Measurements from ENCODE around the gene NPTN. TPM values are rescaled to one million over a fixed set of nuclear protein-coding genes. Genes with fewer than 3 reads are reported as not detected.

NPTN gene
- total RNA-seq, 1 experiment from 2014 or later, result 190 TPM

DNA sequence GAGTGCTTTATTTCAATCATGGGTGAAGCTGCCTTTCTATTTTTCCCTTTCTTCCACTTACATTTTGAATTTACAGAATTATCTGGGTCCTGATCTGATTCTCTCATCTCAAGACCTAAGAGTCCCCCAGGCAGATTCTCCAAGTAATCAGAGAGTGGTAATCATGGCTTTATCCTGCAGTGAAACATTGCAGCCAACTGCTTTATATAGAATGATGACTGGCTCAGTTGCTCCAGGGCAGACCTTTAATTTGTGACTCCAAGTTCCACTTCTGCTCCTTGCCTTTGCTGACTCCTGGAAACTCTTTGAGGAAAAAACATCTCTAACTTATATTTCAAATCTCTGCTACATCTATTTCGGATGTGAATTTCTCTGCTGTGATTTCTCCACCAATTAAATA lies 25.5 kb upstream of the NPTN start:
- CTCF ChIA-PET, result interaction anchor here (0.6 kb wide), 2 partner anchors 24 to 418 kb away, joined by 3 read pairs; no protein-coding TSS in a partner anchor
- no TSS peak for BruUV-seq (replicated peaks)
- no peak overlapping the region for H3K4me3 Mint-ChIP-seq (ENCODE audit: low read depth, unreplicated experiment)
- TF ChIP-seq, protein P1, sequence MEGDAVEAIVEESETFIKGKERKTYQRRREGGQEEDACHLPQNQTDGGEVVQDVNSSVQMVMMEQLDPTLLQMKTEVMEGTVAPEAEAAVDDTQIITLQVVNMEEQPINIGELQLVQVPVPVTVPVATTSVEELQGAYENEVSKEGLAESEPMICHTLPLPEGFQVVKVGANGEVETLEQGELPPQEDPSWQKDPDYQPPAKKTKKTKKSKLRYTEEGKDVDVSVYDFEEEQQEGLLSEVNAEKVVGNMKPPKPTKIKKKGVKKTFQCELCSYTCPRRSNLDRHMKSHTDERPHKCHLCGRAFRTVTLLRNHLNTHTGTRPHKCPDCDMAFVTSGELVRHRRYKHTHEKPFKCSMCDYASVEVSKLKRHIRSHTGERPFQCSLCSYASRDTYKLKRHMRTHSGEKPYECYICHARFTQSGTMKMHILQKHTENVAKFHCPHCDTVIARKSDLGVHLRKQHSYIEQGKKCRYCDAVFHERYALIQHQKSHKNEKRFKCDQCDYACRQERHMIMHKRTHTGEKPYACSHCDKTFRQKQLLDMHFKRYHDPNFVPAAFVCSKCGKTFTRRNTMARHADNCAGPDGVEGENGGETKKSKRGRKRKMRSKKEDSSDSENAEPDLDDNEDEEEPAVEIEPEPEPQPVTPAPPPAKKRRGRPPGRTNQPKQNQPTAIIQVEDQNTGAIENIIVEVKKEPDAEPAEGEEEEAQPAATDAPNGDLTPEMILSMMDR (IDR thresholded peaks at IDR 0.05; ENCODE audit: unreplicated experiment), result no peak
- DNase-seq, result no peak
- no peak overlapping the region for H3K27ac Mint-ChIP-seq (ENCODE audit: unreplicated experiment)
- no peaks in the 10 kb centered on the region for H3K9me3 Mint-ChIP-seq (ENCODE audit: low read depth, unreplicated experiment)
- H3K4me1 Mint-ChIP-seq (ENCODE audit: low read depth, unreplicated experiment), result no peaks in the 10 kb centered on the region
- intact Hi-C loops (cut with micrococcal nuclease; ENCODE audit: unreplicated experiment), result no loop called here
- no peaks in the 10 kb centered on the region for H3K36me3 Mint-ChIP-seq (ENCODE audit: insufficient read depth, unreplicated experiment)
- peaks cover 47% of the 10 kb centered on the region for H3K27me3 Mint-ChIP-seq (ENCODE audit: unreplicated experiment)

DNA sequence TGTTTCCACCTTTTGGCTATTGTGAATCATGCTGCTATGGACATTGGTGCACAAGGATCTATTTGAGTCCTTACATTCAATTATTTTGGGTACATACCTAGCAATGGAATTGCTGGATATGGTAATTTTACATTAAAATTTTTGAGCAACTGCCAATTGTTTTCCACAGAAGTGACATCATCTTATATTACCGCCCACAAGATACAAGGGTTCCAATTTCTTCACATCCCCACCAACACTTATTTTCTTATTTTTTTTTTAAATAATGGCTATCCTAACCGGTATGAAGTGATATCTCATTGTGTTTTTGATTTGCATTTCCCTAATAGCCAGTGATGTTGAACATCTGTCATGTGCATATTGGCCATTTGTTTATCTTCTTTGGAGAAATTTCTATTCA lies 22.5 kb upstream of the NPTN start:
- Mint-ChIP-seq H3K27me3 (ENCODE audit: unreplicated experiment) (peaks cover 31% of the 10 kb centered on the region), H3K4me3 (ENCODE audit: low read depth, unreplicated experiment) (no peak overlapping the region), H3K4me1 (ENCODE audit: low read depth, unreplicated experiment) (no peaks in the 10 kb centered on the region), H3K9me3 (ENCODE audit: low read depth, unreplicated experiment) (no peaks in the 10 kb centered on the region), H3K27ac (ENCODE audit: unreplicated experiment) (no peak overlapping the region), H3K36me3 (ENCODE audit: insufficient read depth, unreplicated experiment) (no peaks in the 10 kb centered on the region)
- no TSS peak for BruUV-seq (replicated peaks)
- CTCF ChIA-PET, result no interaction called here
- DNase-seq, result no peak
- TF ChIP-seq, protein P1 (IDR thresholded peaks at IDR 0.05; ENCODE audit: unreplicated experiment), result no peak
- intact Hi-C loops (cut with micrococcal nuclease; ENCODE audit: unreplicated experiment), result no loop called here

DNA sequence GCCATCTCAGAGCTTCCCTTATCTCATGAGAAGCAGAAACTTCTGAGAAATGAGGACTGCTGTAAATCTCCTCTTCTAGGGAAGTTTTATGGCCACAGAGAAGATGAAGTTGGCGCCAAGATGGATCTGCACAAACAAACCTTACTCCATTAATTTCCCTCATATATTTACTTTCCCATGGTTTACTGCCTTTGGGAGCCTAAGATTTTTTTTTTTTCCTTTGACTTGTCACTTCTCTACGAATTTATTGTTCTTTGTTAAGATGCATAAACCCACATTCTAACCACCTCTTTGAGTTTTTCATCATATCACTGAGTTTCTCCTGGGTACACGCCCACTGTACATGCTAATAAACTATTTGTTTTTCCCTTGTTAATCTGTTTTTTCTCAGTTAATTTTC lies 21.5 kb upstream of the NPTN start:
- no peaks in the 10 kb centered on the region for H3K9me3 Mint-ChIP-seq (ENCODE audit: low read depth, unreplicated experiment)
- H3K36me3 Mint-ChIP-seq (ENCODE audit: insufficient read depth, unreplicated experiment), result no peaks in the 10 kb centered on the region
- intact Hi-C loops (cut with micrococcal nuclease; ENCODE audit: unreplicated experiment), result no loop called here
- no peak overlapping the region for H3K4me3 Mint-ChIP-seq (ENCODE audit: low read depth, unreplicated experiment)
- no peak overlapping the region for H3K27ac Mint-ChIP-seq (ENCODE audit: unreplicated experiment)
- CTCF ChIA-PET, result no interaction called here
- H3K27me3 Mint-ChIP-seq (ENCODE audit: unreplicated experiment), result peaks cover 21% of the 10 kb centered on the region
- TF ChIP-seq, protein P1 (IDR thresholded peaks at IDR 0.05; ENCODE audit: unreplicated experiment), result no peak
- BruUV-seq (replicated peaks), result no TSS peak
- no peak for DNase-seq
- no peaks in the 10 kb centered on the region for H3K4me1 Mint-ChIP-seq (ENCODE audit: low read depth, unreplicated experiment)

DNA sequence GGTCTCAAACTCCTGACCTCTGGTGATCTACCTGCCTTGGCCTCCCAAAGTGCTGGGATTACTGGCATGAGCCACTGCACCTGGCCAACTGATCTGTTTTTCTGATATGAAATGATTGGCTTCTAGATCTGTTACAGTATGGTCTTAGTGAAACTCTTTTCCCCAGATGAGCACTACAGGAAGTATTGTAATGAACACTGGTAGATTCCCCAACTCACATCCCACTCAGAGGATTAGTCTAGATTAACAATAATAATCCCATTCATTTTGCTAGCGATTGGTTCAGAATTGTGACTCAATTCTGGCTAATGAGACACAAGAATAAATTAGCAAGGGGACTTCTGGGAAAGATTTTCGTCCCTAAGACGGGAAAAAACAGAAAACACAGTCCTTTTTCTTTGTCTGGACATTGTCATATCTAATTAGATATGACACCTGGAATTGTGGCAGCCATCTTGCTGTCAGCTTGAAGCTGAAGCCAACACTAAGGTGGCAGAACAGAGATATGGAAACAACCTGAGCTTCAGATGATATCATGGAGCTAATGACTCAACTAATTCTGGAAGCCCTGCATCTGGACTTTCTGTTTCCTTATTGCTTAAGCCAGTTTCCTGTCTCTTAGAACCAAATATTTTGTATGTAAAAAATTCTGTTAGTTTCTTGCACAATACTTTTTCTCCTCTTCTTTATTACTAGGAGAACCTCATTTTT lies 17.4 kb upstream of the NPTN start:
- H3K4me1 Mint-ChIP-seq (ENCODE audit: low read depth, unreplicated experiment), result peaks cover 15% of the 10 kb centered on the region
- TF ChIP-seq, protein P1 (IDR thresholded peaks at IDR 0.05; ENCODE audit: unreplicated experiment), result no peak
- no peak overlapping the region for H3K27ac Mint-ChIP-seq (ENCODE audit: unreplicated experiment)
- intact Hi-C loops (cut with micrococcal nuclease; ENCODE audit: unreplicated experiment), result no loop called here
- H3K4me3 Mint-ChIP-seq (ENCODE audit: low read depth, unreplicated experiment), result no peak overlapping the region
- no peaks in the 10 kb centered on the region for H3K9me3 Mint-ChIP-seq (ENCODE audit: low read depth, unreplicated experiment)
- no peak for DNase-seq
- no peaks in the 10 kb centered on the region for H3K36me3 Mint-ChIP-seq (ENCODE audit: insufficient read depth, unreplicated experiment)
- H3K27me3 Mint-ChIP-seq (ENCODE audit: unreplicated experiment), result no peaks in the 10 kb centered on the region
- no TSS peak for BruUV-seq (replicated peaks)
- CTCF ChIA-PET, result no interaction called here
